Measurements from ENCODE around the gene GYPC.
"Not testable (repeated sequence)": the region's sequence is repeated elsewhere in the genome, so short reads cannot be mapped to it uniquely, and the experiment has no call there.

GYPC gene

DNA sequence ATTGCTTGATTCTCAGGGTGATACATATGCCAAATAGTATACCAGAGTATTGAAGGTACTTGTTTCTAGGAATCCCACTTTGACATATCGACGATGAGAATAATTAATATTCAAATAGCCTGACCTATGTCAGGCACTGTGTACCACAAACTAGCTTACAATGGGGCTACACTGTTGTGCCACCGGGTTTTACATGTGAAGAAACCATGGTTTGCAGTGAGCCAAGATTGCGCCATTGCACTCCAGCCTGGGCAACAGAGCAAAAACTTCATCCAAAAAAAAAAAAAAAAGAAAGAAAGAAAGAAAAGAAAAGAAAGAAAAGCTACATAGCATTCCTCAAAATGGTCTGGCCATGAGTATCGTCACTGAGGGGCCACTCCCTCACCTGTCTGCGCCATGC, 25.5 kb downstream of the GYPC start:
- Histone ChIP-seq H3K27me3 (ENCODE audit: insufficient read depth, low read length) (no peaks in the 10 kb centered on the region), H3K4me1 (ENCODE audit: insufficient read depth, low read length) (no peaks in the 10 kb centered on the region), H3K4me3 (ENCODE audit: low read length) (no peak overlapping the region), H3K36me3 (ENCODE audit: insufficient read depth, low read length) (peaks cover 11% of the 10 kb centered on the region), H3K9me3 (ENCODE audit: low read length) (peaks cover 12% of the 10 kb centered on the region), H2AFZ (ENCODE audit: low read depth, low read length) (no peak overlapping the region)

DNA sequence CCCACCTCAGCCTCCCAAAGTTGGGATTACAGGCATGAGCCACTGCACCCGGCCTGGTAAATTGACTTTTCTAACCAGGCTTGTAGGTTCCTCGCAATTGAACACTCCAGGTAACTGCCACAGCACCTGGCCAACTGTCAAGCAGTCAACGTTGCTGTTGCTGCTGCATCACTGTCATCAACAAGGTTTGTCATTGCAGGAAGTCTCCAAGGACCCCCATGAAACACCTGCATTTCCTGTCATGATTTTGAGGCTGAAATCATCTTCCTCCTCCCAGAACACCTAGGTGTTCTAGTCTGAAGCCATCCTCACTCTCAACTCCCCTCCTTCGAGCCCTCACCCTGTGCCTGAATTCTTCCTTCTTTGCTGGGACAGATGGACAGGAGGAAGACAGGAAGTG, 29.7 kb downstream of the GYPC start:
- H3K27me3 ChIP-seq (ENCODE audit: insufficient read depth, low read length): no peaks in the 10 kb centered on the region
- H3K9me3 ChIP-seq (ENCODE audit: low read length): peaks cover 14% of the 10 kb centered on the region
- no peaks in the 10 kb centered on the region for H3K4me1 ChIP-seq (ENCODE audit: insufficient read depth, low read length)
- H2AFZ ChIP-seq (ENCODE audit: low read depth, low read length): no peak overlapping the region
- peaks cover 15% of the 10 kb centered on the region for H3K36me3 ChIP-seq (ENCODE audit: insufficient read depth, low read length)
- H3K4me3 ChIP-seq (ENCODE audit: low read length): no peak overlapping the region

DNA sequence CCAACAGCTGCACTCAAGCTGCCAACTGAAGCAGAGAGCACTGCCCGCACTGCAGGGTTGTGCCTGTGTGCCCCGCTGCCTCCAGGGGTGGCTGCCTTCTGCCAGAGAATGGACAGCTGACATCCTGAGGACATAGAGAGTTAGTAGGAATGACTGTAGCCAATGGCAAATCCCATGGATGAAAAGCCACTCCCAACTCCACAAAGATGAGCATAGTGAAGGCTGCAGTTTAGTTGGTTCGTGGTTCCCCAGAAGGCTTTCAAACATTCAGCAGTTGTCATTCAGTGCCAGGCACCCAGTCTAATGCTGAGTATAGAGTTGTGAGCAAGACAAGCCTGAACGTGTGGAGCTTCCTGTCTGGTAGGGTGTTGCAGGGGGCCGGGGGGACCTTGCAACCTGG, 30.3 kb downstream of the GYPC start:
- Histone ChIP-seq H3K4me3 (ENCODE audit: low read length) (no peak overlapping the region), H3K27me3 (ENCODE audit: insufficient read depth, low read length) (no peaks in the 10 kb centered on the region), H3K36me3 (ENCODE audit: insufficient read depth, low read length) (peaks cover 15% of the 10 kb centered on the region), H3K9me3 (ENCODE audit: low read length) (peaks cover 14% of the 10 kb centered on the region), H2AFZ (ENCODE audit: low read depth, low read length) (no peak overlapping the region), H3K4me1 (ENCODE audit: insufficient read depth, low read length) (no peaks in the 10 kb centered on the region)

DNA sequence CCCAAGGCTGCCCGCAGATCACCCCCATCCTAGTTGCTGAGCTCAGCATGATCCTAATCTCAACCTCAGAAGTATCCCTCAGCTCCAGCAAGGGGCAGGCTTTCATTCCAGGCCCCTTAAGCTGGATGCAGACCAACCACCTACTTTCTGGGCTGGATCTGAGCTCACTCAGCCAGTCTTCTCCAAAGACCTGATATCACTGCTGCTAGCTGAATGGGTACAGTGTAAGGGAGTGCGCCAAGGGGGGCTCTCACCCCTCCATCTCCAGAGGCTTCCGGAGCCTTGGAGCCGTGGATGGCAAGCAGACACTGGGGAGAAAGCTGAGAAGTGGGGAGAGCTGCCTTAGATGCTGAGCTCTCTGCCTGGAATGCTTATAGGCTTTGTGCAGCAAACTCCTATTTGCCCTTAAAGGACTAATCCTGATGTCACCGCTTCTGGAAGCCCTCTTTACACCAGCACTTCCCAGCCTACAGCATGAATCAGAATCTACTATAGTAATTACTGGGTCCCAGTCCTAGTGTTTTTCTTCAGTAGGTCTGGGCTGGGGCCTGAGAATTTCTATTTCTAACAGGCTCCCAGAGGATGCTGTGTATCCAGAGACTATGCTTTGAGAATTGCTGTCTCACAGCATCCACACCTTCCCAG, 31.0 kb downstream of the GYPC start:
- H2AFZ ChIP-seq (ENCODE audit: low read depth, low read length): no peak overlapping the region

DNA sequence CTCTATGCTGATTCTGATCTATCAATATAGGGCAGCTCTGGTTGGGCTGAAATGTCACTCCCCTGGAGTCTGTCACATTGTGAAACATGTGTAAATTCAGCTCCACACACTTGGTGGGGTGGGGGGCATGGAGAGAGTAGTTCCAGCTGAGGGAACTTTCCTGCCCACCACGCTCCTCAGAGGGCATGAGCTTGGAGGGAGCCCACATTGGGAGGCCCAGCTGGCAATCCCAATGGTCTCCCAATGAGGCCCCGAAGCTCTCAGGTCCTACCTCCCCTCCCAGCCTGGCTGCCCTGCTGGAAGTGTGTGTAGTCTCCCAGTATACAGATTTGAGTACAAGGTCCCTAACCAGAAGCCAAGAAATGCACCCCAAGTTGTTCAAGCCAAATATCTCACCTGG, 31.5 kb downstream of the GYPC start:
- H3K4me1 ChIP-seq (ENCODE audit: insufficient read depth, low read length): no peaks in the 10 kb centered on the region
- peaks cover 14% of the 10 kb centered on the region for H3K9me3 ChIP-seq (ENCODE audit: low read length)
- H2AFZ ChIP-seq (ENCODE audit: low read depth, low read length): no peak overlapping the region
- H3K4me3 ChIP-seq (ENCODE audit: low read length): no peak overlapping the region
- peaks cover 15% of the 10 kb centered on the region for H3K36me3 ChIP-seq (ENCODE audit: insufficient read depth, low read length)
- no peaks in the 10 kb centered on the region for H3K27me3 ChIP-seq (ENCODE audit: insufficient read depth, low read length)

More for the DNA sequence above, 31.0 kb downstream of the GYPC start:
- H3K36me3 ChIP-seq (ENCODE audit: insufficient read depth, low read length): peaks cover 15% of the 10 kb centered on the region
- peaks cover 14% of the 10 kb centered on the region for H3K9me3 ChIP-seq (ENCODE audit: low read length)
- H3K4me1 ChIP-seq (ENCODE audit: insufficient read depth, low read length): no peaks in the 10 kb centered on the region
- no peak overlapping the region for H3K4me3 ChIP-seq (ENCODE audit: low read length)
- no peaks in the 10 kb centered on the region for H3K27me3 ChIP-seq (ENCODE audit: insufficient read depth, low read length)

DNA sequence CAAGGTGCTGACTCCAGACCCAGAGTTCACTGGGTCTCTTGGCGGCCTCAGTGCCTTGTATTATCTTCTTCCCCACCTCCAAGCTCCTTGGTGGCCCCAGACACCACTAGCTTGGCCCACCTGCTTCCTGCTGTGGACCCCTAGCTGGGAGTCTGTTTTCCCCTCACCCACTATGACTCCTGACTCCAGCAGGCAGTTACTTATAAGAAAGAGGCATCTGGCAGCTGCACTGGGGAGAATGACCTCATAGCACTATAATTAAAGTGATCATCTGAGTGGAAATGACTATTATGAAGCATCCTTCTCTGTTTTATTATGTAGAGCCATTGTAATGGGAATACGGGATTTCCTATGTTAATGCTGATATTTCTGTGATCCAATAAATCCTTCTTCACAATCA, 32.6 kb downstream of the GYPC start:
- peaks cover 15% of the 10 kb centered on the region for H3K36me3 ChIP-seq (ENCODE audit: insufficient read depth, low read length)
- H3K4me1 ChIP-seq (ENCODE audit: insufficient read depth, low read length); H3K4me3 ChIP-seq (ENCODE audit: low read length); H3K27me3 ChIP-seq (ENCODE audit: insufficient read depth, low read length); H2AFZ ChIP-seq (ENCODE audit: low read depth, low read length): not testable (repeated sequence)
- peaks cover 19% of the 10 kb centered on the region for H3K9me3 ChIP-seq (ENCODE audit: low read length)

DNA sequence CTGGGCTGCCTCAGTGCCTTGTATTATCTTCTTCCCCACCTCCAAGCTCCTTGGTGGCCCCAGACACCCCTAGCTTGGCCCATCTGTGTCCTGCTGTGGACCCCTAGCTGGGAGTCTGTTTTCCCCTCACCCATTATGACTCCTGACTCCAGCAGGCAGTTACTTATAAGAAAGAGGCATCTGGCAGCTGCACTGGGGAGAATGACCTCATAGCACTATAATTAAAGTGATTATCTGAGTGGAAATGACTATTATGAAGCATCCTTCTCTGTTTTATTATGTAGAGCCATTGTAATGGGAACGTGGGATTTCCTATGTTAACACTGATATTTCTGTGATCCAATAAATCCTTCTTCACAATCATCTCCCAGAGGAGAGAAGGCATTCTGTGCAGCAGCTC, 36.3 kb downstream of the GYPC start:
- Histone ChIP-seq H3K36me3 (ENCODE audit: insufficient read depth, low read length) (peaks cover 31% of the 10 kb centered on the region), H3K9me3 (ENCODE audit: low read length) (peaks cover 15% of the 10 kb centered on the region)
- not testable (repeated sequence) for H2AFZ ChIP-seq (ENCODE audit: low read depth, low read length); H3K4me3 ChIP-seq (ENCODE audit: low read length); H3K4me1 ChIP-seq (ENCODE audit: insufficient read depth, low read length); H3K27me3 ChIP-seq (ENCODE audit: insufficient read depth, low read length)

- peaks cover 15% of the 10 kb centered on the region for H3K9me3 ChIP-seq (ENCODE audit: low read length)
Observed at GRCh38 chr2:126692934-126693592, 37.1 kb downstream of the GYPC start.

GRCh38 chr2:126696644-126697520, 40.9 kb downstream of the GYPC start:
- Histone ChIP-seq H3K27me3 (ENCODE audit: insufficient read depth, low read length) (no peaks in the 10 kb centered on the region), H3K36me3 (ENCODE audit: insufficient read depth, low read length) (peaks cover 26% of the 10 kb centered on the region), H3K4me1 (ENCODE audit: insufficient read depth, low read length) (peaks cover 36% of the 10 kb centered on the region), H2AFZ (ENCODE audit: low read depth, low read length) (no peak overlapping the region), H3K9me3 (ENCODE audit: low read length) (peaks cover 8% of the 10 kb centered on the region), H3K4me3 (ENCODE audit: low read length) (no peak overlapping the region)

More at GRCh38 chr2:126692934-126693592, 37.1 kb downstream of the GYPC start:
- H3K4me3 ChIP-seq (ENCODE audit: low read length); H3K27me3 ChIP-seq (ENCODE audit: insufficient read depth, low read length); H2AFZ ChIP-seq (ENCODE audit: low read depth, low read length); H3K4me1 ChIP-seq (ENCODE audit: insufficient read depth, low read length): not testable (repeated sequence)
- H3K36me3 ChIP-seq (ENCODE audit: insufficient read depth, low read length): peaks cover 32% of the 10 kb centered on the region

- Histone ChIP-seq H2AFZ (ENCODE audit: low read depth, low read length) (no peak overlapping the region), H3K4me3 (ENCODE audit: low read length) (no peak overlapping the region), H3K4me1 (ENCODE audit: insufficient read depth, low read length) (peaks cover 40% of the 10 kb centered on the region), H3K36me3 (ENCODE audit: insufficient read depth, low read length) (peaks cover 26% of the 10 kb centered on the region), H3K9me3 (ENCODE audit: low read length) (peaks cover 4% of the 10 kb centered on the region), H3K27me3 (ENCODE audit: insufficient read depth, low read length) (no peaks in the 10 kb centered on the region)
Observed at GRCh38 chr2:126698376-126698775, 42.4 kb downstream of the GYPC start.

- Histone ChIP-seq H3K4me3 (ENCODE audit: low read length) (no peak overlapping the region), H3K4me1 (ENCODE audit: insufficient read depth, low read length) (peaks cover 40% of the 10 kb centered on the region), H2AFZ (ENCODE audit: low read depth, low read length) (no peak overlapping the region), H3K27me3 (ENCODE audit: insufficient read depth, low read length) (no peaks in the 10 kb centered on the region), H3K9me3 (ENCODE audit: low read length) (no peaks in the 10 kb centered on the region), H3K36me3 (ENCODE audit: insufficient read depth, low read length) (peaks cover 23% of the 10 kb centered on the region)
Observed at GRCh38 chr2:126699018-126699417, 43.1 kb downstream of the GYPC start.

DNA sequence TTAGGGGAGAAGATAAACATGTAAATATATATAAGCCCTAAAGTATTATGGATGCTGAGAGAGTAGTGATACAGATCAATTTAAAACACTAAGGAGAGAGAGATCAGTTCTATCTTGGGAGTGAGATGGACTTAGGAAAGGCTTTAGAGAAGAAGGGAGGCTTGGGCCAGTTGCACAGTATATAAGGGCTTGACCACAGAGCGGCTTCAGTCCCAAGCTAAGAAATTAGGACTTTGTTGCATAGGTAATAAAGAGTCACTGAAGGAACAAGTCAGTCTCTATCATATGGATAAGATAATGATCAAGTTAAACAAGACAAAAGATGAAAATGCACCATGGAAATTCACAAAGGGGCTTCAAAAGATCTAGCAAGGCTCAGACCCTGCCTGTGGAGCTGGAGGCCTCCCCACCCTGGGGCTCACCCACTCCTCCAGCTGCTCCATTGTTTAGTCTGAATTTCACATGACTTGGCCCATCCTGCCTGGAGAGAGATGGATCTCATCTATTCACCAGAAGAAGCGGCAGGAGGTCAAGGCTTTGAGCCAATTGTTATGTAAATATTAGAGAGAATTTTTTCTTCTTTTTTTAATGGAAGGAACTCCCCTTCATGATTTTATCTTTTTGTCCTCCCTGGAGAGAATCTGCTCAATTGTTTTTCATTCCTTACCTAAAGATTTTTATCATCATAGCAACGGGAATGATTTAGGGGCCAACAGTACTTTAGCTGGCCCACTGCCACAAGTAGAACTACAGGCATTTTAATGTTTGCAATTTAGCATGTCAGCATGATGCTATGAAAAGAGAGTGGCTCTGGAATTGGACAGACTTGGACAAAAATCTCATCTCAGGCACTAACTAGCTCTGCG, 44.0 kb downstream of the GYPC start:
- Histone ChIP-seq H3K4me1 (ENCODE audit: insufficient read depth, low read length) (peaks cover 40% of the 10 kb centered on the region), H2AFZ (ENCODE audit: low read depth, low read length) (no peak overlapping the region), H3K4me3 (ENCODE audit: low read length) (no peak overlapping the region), H3K27me3 (ENCODE audit: insufficient read depth, low read length) (no peaks in the 10 kb centered on the region), H3K36me3 (ENCODE audit: insufficient read depth, low read length) (peaks cover 21% of the 10 kb centered on the region), H3K9me3 (ENCODE audit: low read length) (no peaks in the 10 kb centered on the region)
